HUES48 (cell line): ENCODE data around the gene MGAT1.
"Not testable (repeated sequence)": the region's sequence is repeated elsewhere in the genome, so short reads cannot be mapped to it uniquely, and the experiment has no call there.

Experiments used
- H3K27ac ChIP-seq: one replicate; pipeline ENCODE4 v1.7.0; 2013; ENCODE audit warnings: low read depth, low read length, inconsistent platforms
- H3K27me3 ChIP-seq: 2 replicates; pipeline ENCODE4 v1.6.1; 2013; ENCODE audit warnings: mild to moderate bottlenecking, low read length; ENCODE audit not compliant: control insufficient read depth, insufficient read depth
- H3K36me3 ChIP-seq: 2 replicates; pipeline ENCODE4 v1.6.1; 2013; ENCODE audit warnings: low read length; ENCODE audit not compliant: control insufficient read depth, insufficient read depth
- H3K4me1 ChIP-seq: 2 replicates; pipeline ENCODE4 v1.6.1; 2013; ENCODE audit warnings: mild to moderate bottlenecking, low read length; ENCODE audit not compliant: control insufficient read depth, insufficient read depth
- H3K4me3 ChIP-seq: 2 replicates; pipeline ENCODE4 v1.5.1; 2013; ENCODE audit warnings: mild to moderate bottlenecking, low read depth, low read length
- H3K9ac ChIP-seq: 2 replicates; pipeline ENCODE4 v1.6.1; 2013; ENCODE audit warnings: mild to moderate bottlenecking, low read depth, low read length, moderate library complexity
- H3K9me3 ChIP-seq: 2 replicates; pipeline ENCODE4 v1.6.1; 2013; ENCODE audit warnings: low read length; ENCODE audit not compliant: control insufficient read depth, insufficient read depth

MGAT1 gene

GRCh38 chr5:180781900-180782326 lies 20.7 kb downstream of the MGAT1 start:
- not testable (repeated sequence) for H3K27ac ChIP-seq, H3K27me3 ChIP-seq, H3K36me3 ChIP-seq, H3K9ac ChIP-seq, H3K4me3 ChIP-seq, H3K9me3 ChIP-seq
- peaks cover 26% of the 10 kb centered on the region for H3K4me1 ChIP-seq

DNA sequence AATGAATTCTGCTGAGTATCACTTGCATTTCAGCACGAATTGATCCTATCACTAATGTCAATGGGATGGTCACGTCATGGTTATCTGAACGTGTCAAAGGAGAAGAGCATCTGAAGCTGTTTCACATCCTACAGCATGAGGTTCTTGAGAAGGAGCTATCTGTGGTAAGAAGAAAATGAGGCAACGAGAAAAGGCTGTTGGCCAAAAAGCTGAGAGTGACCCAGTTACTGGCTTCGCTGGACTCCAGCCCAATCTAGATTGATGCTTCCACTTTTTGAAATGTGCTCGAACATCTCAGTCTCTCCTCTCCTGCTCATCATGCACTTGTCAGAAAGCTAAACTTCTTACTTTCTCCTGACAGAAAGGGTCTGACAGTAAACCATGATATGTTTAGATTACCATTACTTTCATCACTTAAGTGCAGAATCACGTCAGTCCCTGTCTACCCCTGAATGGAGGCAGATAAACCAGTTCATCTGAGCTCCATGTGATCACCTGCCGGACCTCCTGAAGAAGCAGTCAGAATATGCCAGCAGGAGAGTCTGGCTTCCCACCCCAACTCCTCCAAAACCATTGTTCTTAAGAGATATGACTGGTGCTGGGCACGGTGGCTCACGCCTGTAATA lies 22.5 kb downstream of the MGAT1 start:
- Histone ChIP-seq H3K36me3 (no peaks in the 10 kb centered on the region), H3K4me1 (peaks cover 8% of the 10 kb centered on the region), H3K9ac (no peak overlapping the region), H3K27me3 (no peaks in the 10 kb centered on the region), H3K4me3 (no peak overlapping the region), H3K27ac (no peak overlapping the region), H3K9me3 (peaks cover 3% of the 10 kb centered on the region; the same call in 1 of the 2 replicates)

DNA sequence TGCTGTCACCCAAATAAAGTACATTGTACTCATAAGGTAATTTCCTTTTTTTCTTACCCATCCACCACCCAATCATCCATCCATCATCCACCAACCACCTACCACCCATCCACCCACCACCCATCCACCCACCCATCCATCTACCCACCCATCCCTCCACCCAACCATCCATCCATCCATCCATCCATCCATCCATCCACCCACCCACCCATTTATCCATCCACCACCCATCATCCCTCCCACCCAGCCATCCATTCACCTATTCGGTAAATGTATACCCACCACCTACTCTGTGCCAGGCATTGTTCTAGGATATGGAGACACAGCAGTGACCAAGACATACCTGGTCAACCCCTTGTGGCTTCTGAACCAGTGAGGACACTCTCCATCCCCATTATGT lies 25.1 kb downstream of the MGAT1 start:
- Histone ChIP-seq H3K4me3 (no peak overlapping the region), H3K36me3 (no peaks in the 10 kb centered on the region), H3K9me3 (peaks cover 16% of the 10 kb centered on the region; the same call in 1 of the 2 replicates)

GRCh38 chr5:180776376-180776775 lies 26.2 kb downstream of the MGAT1 start:
- Histone ChIP-seq H3K9me3 (peaks cover 23% of the 10 kb centered on the region), H3K27ac (no peak overlapping the region), H3K36me3 (no peaks in the 10 kb centered on the region), H3K4me1 (no peaks in the 10 kb centered on the region), H3K27me3 (no peaks in the 10 kb centered on the region), H3K9ac (no peak overlapping the region), H3K4me3 (no peak overlapping the region)

More for the DNA sequence above, 25.1 kb downstream of the MGAT1 start:
- Histone ChIP-seq H3K27ac (no peak overlapping the region), H3K4me1 (no peaks in the 10 kb centered on the region), H3K9ac (no peak overlapping the region), H3K27me3 (no peaks in the 10 kb centered on the region)

DNA sequence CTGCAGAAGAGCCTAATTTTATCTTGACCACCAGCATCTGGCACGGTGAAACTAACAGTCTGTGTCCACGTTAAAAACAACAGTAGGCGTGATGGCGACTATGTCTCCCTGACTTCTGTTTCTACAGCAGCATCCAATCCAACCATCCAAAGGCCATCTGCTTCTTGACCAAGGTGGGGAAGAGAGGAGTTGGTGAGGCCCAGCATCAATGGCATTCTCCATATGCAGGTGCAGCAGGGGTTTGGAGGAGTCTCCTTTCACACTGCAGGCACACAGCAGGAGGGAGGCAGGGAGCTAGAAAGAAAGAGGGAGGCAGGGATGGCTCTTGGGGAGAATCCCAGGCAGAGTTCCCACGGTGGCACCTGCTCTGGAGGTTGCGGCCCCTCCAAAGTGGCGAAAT lies 27.0 kb downstream of the MGAT1 start:
- Histone ChIP-seq H3K9ac (no peak overlapping the region), H3K27me3 (no peaks in the 10 kb centered on the region), H3K9me3 (peaks cover 23% of the 10 kb centered on the region), H3K27ac (no peak overlapping the region), H3K36me3 (no peaks in the 10 kb centered on the region), H3K4me1 (no peaks in the 10 kb centered on the region), H3K4me3 (no peak overlapping the region)

DNA sequence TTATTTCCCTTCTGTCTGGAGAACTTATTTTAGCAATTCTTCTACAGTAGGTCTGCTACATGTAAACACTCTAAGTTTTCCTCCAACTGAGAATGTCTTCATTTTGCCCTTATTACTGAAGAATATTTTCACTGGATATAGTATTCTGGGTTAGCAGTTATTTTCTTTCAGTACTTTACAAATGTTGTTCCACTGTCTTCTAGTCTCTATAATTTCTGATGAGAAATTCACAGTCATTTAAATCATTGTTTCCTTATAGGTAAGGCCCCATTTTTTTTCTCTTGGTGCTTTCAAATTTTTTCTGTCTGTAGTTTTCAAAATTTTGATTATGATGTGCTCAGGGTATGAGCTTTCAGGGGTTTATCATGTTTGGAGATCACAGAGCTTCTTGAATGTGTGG lies 30.8 kb downstream of the MGAT1 start:
- Histone ChIP-seq H3K36me3 (no peaks in the 10 kb centered on the region), H3K4me3 (no peak overlapping the region), H3K27me3 (no peaks in the 10 kb centered on the region), H3K27ac (no peak overlapping the region), H3K9me3 (peaks cover 26% of the 10 kb centered on the region), H3K4me1 (no peaks in the 10 kb centered on the region), H3K9ac (no peak overlapping the region)

GRCh38 chr5:180769821-180770220 lies 32.8 kb downstream of the MGAT1 start:
- Histone ChIP-seq H3K9me3 (peaks cover 26% of the 10 kb centered on the region), H3K4me3 (no peak overlapping the region; the same call in 1 of the 2 replicates), H3K4me1 (no peaks in the 10 kb centered on the region), H3K27ac (no peak overlapping the region), H3K9ac (no peak overlapping the region), H3K27me3 (no peaks in the 10 kb centered on the region), H3K36me3 (no peaks in the 10 kb centered on the region)

- H3K36me3 ChIP-seq, result no peaks in the 10 kb centered on the region
- H3K27ac ChIP-seq, result no peak overlapping the region
- H3K4me3 ChIP-seq, result no peak overlapping the region
- H3K9ac ChIP-seq, result no peak overlapping the region
- H3K27me3 ChIP-seq, result no peaks in the 10 kb centered on the region
- no peaks in the 10 kb centered on the region for H3K4me1 ChIP-seq
- no peaks in the 10 kb centered on the region for H3K9me3 ChIP-seq
Observed at GRCh38 chr5:180755601-180756000, 47.0 kb downstream of the MGAT1 start.

GRCh38 chr5:180744253-180744652 lies 58.4 kb downstream of the MGAT1 start:
- H3K27ac ChIP-seq, result no peak overlapping the region
- H3K9ac ChIP-seq, result no peak overlapping the region
- H3K27me3 ChIP-seq, result no peaks in the 10 kb centered on the region
- H3K9me3 ChIP-seq, result no peaks in the 10 kb centered on the region
- H3K4me1 ChIP-seq, result no peaks in the 10 kb centered on the region
- no peak overlapping the region for H3K4me3 ChIP-seq
- no peaks in the 10 kb centered on the region for H3K36me3 ChIP-seq

DNA sequence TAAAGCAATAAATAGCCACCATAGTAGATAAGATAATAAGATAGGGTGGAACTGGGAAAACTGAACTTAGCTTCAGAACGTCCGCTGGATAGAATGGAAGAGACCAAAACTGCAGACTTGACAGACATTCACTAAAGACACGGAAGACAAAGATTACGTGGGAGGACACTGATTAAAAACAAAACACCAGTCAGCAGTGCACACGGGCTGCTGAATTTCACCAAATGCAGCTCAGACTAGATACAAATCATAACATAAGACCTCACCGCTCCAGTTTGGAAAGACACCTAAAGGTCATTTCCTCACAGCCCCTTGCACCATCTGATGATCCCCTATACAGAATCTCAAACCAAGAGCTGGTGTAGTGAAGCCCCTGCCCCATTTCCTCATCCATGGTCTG lies 59.9 kb downstream of the MGAT1 start:
- H3K27ac ChIP-seq, result no peak overlapping the region
- H3K27me3 ChIP-seq, result no peaks in the 10 kb centered on the region
- no peaks in the 10 kb centered on the region for H3K4me1 ChIP-seq
- no peaks in the 10 kb centered on the region for H3K9me3 ChIP-seq
- no peak overlapping the region for H3K4me3 ChIP-seq
- no peaks in the 10 kb centered on the region for H3K36me3 ChIP-seq
- no peak overlapping the region for H3K9ac ChIP-seq

GRCh38 chr5:180740953-180741352 lies 61.7 kb downstream of the MGAT1 start:
- H3K4me3 ChIP-seq, H3K27me3 ChIP-seq, H3K27ac ChIP-seq, H3K9me3 ChIP-seq, H3K4me1 ChIP-seq, H3K36me3 ChIP-seq, H3K9ac ChIP-seq: not testable (repeated sequence)
